AG08395 (cell line): Measurements from ENCODE around the gene CAPN1.
"Not testable (repeated sequence)": the region's sequence is repeated elsewhere in the genome, so short reads cannot be mapped to it uniquely, and the experiment has no call there.

Experiments
- DNase-seq: peaks from one replicate; pipeline ENCODE4 v3.0.0; 2012; ENCODE audit warnings: mixed read lengths, low spot score

CAPN1 gene

GRCh38 chr11:65218446-65218845 lies 36.7 kb downstream of the CAPN1 start:
- DNase-seq = no peak

- peak; percentile 75 for DNase-seq
Measured at GRCh38 chr11:65219930-65220213, 38.1 kb downstream of the CAPN1 start.

GRCh38 chr11:65221026-65221425 lies 39.3 kb downstream of the CAPN1 start:
- DNase-seq = no peak

- no peak for DNase-seq
Measured at GRCh38 chr11:65223011-65223410, 41.3 kb downstream of the CAPN1 start.

- peak; percentile 70 for DNase-seq
Measured at GRCh38 chr11:65224930-65225278, 43.2 kb downstream of the CAPN1 start.

GRCh38 chr11:65225279-65226102 lies 43.8 kb downstream of the CAPN1 start:
- peak; percentile 72 for DNase-seq

GRCh38 chr11:65226103-65226442 lies 44.3 kb downstream of the CAPN1 start:
- no peak for DNase-seq

- no peak for DNase-seq
Measured at GRCh38 chr11:65227879-65228278, 46.2 kb downstream of the CAPN1 start.

GRCh38 chr11:65236194-65237059 lies 54.7 kb downstream of the CAPN1 start:
- no peak for DNase-seq

- not testable (repeated sequence) for DNase-seq
Measured at GRCh38 chr11:65238302-65238701, 56.6 kb downstream of the CAPN1 start.

GRCh38 chr11:65241134-65241533 lies 59.4 kb downstream of the CAPN1 start:
- no peak for DNase-seq

GRCh38 chr11:65241692-65242091 lies 60.0 kb downstream of the CAPN1 start:
- DNase-seq = no peak

GRCh38 chr11:65242389-65242788 lies 60.7 kb downstream of the CAPN1 start:
- no peak for DNase-seq

GRCh38 chr11:65243797-65244196 lies 62.1 kb downstream of the CAPN1 start:
- DNase-seq = no peak

GRCh38 chr11:65245046-65245445 lies 63.3 kb downstream of the CAPN1 start:
- DNase-seq = not testable (repeated sequence)

- no peak for DNase-seq
Measured at GRCh38 chr11:65246506-65246905, 64.8 kb downstream of the CAPN1 start.

- DNase-seq = not testable (repeated sequence)
Measured at GRCh38 chr11:65248184-65248710, 66.5 kb downstream of the CAPN1 start.

- peak; percentile 15 for DNase-seq
Measured at GRCh38 chr11:65251476-65251875, 69.7 kb downstream of the CAPN1 start.

- DNase-seq = no peak
Measured at GRCh38 chr11:65254724-65255123, 73.0 kb downstream of the CAPN1 start.

GRCh38 chr11:65258988-65259387 lies 77.3 kb downstream of the CAPN1 start:
- DNase-seq = no peak

GRCh38 chr11:65260302-65260701 lies 78.6 kb downstream of the CAPN1 start:
- no peak for DNase-seq

- peak; percentile 35 for DNase-seq
Measured at GRCh38 chr11:65260756-65261590, 79.2 kb downstream of the CAPN1 start.
